HUES48 (cell line): Measurements from ENCODE around the gene TXN2.

Experiments used
- H3K27ac ChIP-seq: one replicate; pipeline ENCODE4 v1.7.0; 2013; ENCODE audit warnings: low read depth, low read length, inconsistent platforms
- H3K27me3 ChIP-seq: 2 replicates; pipeline ENCODE4 v1.6.1; 2013; ENCODE audit warnings: mild to moderate bottlenecking, low read length; ENCODE audit not compliant: control insufficient read depth, insufficient read depth
- H3K36me3 ChIP-seq: 2 replicates; pipeline ENCODE4 v1.6.1; 2013; ENCODE audit warnings: low read length; ENCODE audit not compliant: control insufficient read depth, insufficient read depth
- H3K4me1 ChIP-seq: 2 replicates; pipeline ENCODE4 v1.6.1; 2013; ENCODE audit warnings: mild to moderate bottlenecking, low read length; ENCODE audit not compliant: control insufficient read depth, insufficient read depth
- H3K4me3 ChIP-seq: 2 replicates; pipeline ENCODE4 v1.5.1; 2013; ENCODE audit warnings: mild to moderate bottlenecking, low read depth, low read length
- H3K9ac ChIP-seq: 2 replicates; pipeline ENCODE4 v1.6.1; 2013; ENCODE audit warnings: mild to moderate bottlenecking, low read depth, low read length, moderate library complexity
- H3K9me3 ChIP-seq: 2 replicates; pipeline ENCODE4 v1.6.1; 2013; ENCODE audit warnings: low read length; ENCODE audit not compliant: control insufficient read depth, insufficient read depth

The TXN2 gene

DNA sequence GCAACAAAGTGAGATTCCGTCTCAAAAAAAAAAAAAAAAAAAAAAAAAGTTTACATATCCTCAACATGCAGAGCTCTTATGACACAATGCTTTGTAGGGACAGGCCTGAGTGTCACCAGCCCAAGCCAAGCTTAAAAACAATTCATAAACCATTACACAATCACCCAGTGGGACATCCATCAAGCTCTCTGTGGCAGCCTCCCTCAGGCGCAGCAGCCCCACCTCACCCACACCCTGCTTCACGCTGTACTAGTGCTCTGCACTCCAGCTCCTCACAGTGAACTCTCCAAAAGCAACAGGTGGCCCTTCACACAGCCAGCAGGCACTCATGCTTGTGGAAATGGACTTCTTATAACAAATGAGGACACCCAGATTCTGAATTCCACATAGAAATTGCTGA, 28.9 kb upstream of the TXN2 start:
- no peak overlapping the region for H3K27ac ChIP-seq
- peaks cover 52% of the 10 kb centered on the region for H3K36me3 ChIP-seq
- H3K27me3 ChIP-seq: peaks cover 6% of the 10 kb centered on the region
- no peaks in the 10 kb centered on the region for H3K9me3 ChIP-seq
- H3K9ac ChIP-seq: no peak overlapping the region
- no peak overlapping the region for H3K4me3 ChIP-seq
- 0 out of 2 replicates have a peak, but pooled peaks cover 3% of the 10 kb centered on the region for H3K4me1 ChIP-seq

DNA sequence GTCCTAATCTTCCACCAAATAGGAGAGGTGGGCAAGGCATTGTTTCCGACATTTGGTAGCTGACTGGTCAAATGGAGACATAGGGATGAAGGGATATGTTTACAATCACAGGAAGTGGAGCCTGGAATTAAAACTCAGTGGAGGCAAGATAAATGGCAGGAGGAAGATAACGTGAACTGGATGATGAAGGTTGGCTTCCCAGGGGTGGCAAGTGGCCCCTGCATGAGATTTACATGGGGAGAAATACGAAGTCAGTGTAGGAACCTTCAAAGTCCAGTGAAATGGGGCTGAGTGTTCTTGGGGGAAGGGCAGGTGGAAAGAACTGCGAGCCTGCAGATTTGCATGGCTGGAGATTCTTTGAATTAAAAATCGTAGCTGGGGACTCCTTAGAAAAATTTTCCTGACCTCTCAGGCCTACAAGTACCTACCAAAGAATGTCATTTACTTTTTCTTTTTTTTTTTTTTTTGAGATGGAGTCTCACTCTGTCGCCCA, 26.1 kb upstream of the TXN2 start:
- Histone ChIP-seq H3K9me3 (no peaks in the 10 kb centered on the region), H3K4me1 (0 out of 2 replicates have a peak, but pooled peaks cover 3% of the 10 kb centered on the region), H3K9ac (peak overlapping the region; percentile 62; the same call in 1 of the 2 replicates), H3K4me3 (peak overlapping the region; percentile 61), H3K27ac (peak overlapping the region; percentile 53), H3K36me3 (peaks cover 37% of the 10 kb centered on the region), H3K27me3 (peaks cover 6% of the 10 kb centered on the region)

DNA sequence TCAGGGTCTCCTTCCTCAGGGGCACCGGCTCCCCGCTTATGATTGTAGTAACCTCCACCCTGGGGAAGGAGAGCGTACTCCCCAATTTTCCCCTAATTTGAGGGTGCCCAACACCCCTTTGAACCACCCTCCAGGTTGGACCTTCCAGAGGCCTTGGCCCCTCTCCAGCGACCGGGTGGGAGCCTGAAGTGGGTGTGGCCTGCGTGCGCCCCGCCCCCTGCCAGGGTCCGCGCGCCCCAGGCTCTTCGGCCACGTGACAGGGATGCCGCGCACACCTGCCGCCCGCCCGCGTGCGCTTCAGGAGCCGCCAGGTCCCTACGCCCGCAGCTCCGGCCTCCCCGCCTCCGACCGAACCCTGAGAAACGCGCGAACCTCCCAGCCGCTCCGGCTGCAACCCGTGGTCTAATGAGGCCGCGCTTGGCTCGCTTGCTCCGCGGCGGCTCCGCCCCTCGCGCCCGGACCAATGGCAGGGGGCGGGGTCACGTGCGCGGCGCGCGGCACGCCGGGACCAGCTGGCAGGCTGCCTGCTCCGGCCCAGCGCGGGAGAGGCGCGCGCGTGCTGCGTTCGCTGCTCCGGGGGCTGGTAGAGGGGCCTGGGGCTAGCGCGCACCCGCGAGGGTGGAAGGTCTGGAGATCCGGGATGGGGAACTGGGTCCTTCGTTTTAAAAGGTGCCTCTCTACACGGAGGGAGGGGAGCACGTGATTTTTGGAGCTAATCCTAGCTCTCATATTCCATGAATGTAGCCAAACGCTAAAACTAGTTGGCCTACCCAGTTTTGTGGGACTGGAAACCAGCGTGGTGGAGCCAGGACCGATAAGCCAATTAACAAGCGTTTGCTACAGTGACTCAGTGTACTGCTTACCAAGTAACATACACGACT, 25.4 kb upstream of the TXN2 start, which contains the start of gene FOXRED2:
FOXRED2 (minus strand) TSS at position 404 of the 881 bp plus-strand sequence. CDS start 618 bp downstream, outside the sequence.
- H3K4me3 ChIP-seq: peak within 1 kb of the TSS; percentile 61
- peak within 1 kb of the TSS; percentile 62; the same call in 1 of the 2 replicates for H3K9ac ChIP-seq
- peaks cover 6% of the 10 kb centered on the region for H3K27me3 ChIP-seq
- H3K27ac ChIP-seq: peak within 1 kb of the TSS; percentile 53
- peaks cover 33% of the 10 kb centered on the region for H3K36me3 ChIP-seq
- H3K9me3 ChIP-seq: no peaks in the 10 kb centered on the region
- 0 out of 2 replicates have a peak, but pooled peaks cover 3% of the 10 kb centered on the region for H3K4me1 ChIP-seq

DNA sequence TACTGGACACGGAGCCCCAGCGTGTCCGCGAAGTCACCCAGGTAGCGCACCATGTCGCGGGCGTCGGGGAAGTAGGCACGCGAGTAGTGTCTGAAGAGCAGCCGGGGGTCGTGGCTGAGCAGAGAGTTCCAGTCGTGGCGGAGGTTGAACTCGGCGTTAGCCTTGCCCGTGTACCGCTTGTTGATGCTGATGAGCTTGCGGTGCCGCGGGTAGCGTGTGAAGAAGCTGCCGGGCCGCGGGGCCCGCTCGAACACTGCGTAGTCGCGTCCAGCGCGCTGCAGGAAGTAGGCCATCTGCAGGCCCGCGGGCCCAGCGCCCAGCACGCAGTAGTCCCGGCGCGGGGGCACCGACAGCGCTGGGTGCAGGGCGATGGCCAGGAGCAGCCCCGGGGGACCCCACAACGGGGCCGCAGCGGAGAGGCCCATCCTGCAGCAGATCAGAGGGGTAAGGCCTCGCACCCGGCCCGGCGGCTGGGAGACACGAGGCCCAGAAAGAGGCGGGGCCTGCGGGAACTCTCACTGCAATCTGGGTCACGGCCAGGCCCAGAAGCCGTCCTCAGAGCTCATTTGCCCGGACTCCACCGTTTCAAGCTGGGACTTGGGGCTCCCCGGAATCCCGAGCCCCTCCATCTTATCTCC, 24.7 kb upstream of the TXN2 start:
- H3K36me3 ChIP-seq: peaks cover 29% of the 10 kb centered on the region
- H3K27ac ChIP-seq: peak overlapping the region; percentile 53
- no peaks in the 10 kb centered on the region for H3K9me3 ChIP-seq
- H3K9ac ChIP-seq: peak overlapping the region; percentile 62; the same call in 1 of the 2 replicates
- peak overlapping the region; percentile 61 for H3K4me3 ChIP-seq
- peaks cover 6% of the 10 kb centered on the region for H3K27me3 ChIP-seq
- 0 out of 2 replicates have a peak, but pooled peaks cover 3% of the 10 kb centered on the region for H3K4me1 ChIP-seq

DNA sequence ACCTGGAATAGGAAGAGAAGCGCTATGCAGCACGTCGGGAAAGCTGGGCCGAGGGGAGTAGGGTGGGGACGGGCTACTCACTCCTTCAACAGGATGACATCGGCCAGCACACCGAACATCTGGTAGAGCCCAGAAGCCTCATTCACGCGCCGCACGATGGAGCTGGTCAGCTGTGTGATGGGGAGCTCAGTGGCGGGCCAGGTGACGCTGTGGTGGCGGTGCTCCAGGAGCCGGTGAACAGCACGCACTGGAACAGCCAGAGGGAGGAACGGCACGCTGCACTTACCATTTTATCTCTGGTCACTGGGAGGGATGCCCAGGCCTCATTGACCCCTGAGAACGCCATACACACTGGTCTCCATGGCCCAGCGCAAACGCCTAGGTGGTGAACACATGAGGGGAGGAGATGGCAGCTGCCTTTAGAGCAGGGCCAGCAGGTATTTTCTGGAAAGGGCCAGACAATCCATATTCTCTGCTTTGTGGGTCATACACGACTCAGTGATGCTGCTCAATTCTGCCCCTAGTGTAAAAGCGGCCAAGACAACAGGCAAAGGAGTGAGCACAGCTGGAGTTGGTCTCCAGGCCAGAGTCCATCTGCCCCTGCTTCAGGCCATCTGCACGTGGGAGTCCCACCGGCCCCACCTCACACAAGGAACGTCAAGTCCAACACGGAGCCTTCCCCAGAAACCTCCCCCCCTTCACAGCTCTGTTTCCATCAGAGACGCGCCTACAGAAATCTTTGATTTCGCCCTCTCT, 16.6 kb upstream of the TXN2 start:
- no peak overlapping the region for H3K27ac ChIP-seq
- H3K36me3 ChIP-seq: peaks cover 52% of the 10 kb centered on the region
- no peaks in the 10 kb centered on the region for H3K27me3 ChIP-seq
- H3K9ac ChIP-seq: no peak overlapping the region
- H3K9me3 ChIP-seq: no peaks in the 10 kb centered on the region
- H3K4me1 ChIP-seq: no peaks in the 10 kb centered on the region
- no peak overlapping the region for H3K4me3 ChIP-seq

DNA sequence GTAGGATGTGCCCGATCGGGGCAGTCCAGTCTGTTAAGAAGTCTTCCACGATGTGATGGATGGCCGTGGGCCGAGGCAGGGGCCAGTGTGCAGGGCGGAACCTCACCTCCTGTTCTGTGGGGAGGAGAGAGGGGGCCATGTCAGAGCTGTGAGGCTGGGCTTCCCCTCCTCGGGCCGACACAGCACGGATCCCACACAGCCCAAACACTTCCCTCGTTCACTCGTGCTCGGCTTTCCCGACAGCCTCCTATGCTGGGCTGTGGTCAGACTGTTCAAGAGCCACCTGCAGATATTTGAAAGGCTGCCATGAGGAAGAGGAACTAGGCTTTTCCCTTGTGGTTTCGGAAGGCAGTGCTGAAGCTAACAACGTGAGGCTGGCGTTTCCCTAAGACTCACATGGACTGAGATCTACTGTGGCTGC, 12.3 kb upstream of the TXN2 start:
- H3K27ac ChIP-seq: no peak overlapping the region
- H3K36me3 ChIP-seq: peaks cover 67% of the 10 kb centered on the region
- no peak overlapping the region for H3K4me3 ChIP-seq
- H3K9me3 ChIP-seq: no peaks in the 10 kb centered on the region
- no peaks in the 10 kb centered on the region for H3K27me3 ChIP-seq
- H3K9ac ChIP-seq: no peak overlapping the region
- H3K4me1 ChIP-seq: no peaks in the 10 kb centered on the region

- Histone ChIP-seq H3K36me3 (peaks cover 55% of the 10 kb centered on the region), H3K9ac (no peak overlapping the region)
Measured at GRCh38 chr22:36492109-36492508, 10.7 kb upstream of the TXN2 start.

GRCh38 chr22:36491155-36491554, 9.7 kb upstream of the TXN2 start:
- Histone ChIP-seq H3K36me3 (peaks cover 49% of the 10 kb centered on the region), H3K9me3 (no peaks in the 10 kb centered on the region), H3K4me1 (no peaks in the 10 kb centered on the region), H3K9ac (no peak overlapping the region), H3K27ac (no peak overlapping the region), H3K27me3 (no peaks in the 10 kb centered on the region), H3K4me3 (no peak overlapping the region)

More at GRCh38 chr22:36492109-36492508, 10.7 kb upstream of the TXN2 start:
- H3K4me3 ChIP-seq: no peak overlapping the region
- no peak overlapping the region for H3K27ac ChIP-seq
- H3K4me1 ChIP-seq: no peaks in the 10 kb centered on the region
- H3K27me3 ChIP-seq: no peaks in the 10 kb centered on the region
- H3K9me3 ChIP-seq: no peaks in the 10 kb centered on the region

DNA sequence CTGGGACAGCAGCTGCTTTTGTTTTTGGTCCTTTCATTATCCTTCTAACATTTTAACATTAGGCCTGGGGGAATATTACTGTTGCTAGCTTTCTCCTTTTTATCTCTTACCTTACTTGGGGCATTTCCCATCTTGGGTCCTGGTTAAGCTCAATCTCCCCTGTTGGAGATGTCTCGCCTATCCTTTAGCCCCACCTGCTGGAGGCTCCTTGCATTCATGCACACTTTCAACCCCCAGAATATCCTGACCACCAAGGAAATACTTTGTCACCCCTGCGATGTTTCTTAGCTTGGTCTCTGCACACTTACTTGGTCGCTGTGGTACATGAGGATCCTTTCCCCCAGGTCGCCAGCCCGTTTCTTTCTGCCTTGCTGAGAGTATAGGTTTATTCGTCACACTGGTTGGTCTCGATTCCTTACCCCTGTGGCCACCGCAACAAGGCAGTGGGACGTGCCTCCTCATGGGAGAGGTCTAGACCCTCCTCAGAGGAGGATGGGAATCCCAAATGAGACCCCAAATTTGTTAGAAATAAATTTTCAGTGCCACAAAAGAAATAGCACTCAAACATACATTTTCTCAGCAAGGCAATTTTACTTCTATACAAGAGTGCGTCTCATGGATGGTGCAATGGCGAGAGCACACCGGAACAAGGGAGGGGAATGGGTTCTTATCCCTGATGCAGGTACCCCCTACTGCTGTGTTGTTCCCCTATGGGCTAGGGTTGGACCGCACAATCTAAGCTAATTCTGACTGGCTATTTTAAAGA, 5.4 kb upstream of the TXN2 start:
- Histone ChIP-seq H3K4me3 (no peak overlapping the region), H3K4me1 (no peaks in the 10 kb centered on the region), H3K36me3 (peaks cover 25% of the 10 kb centered on the region), H3K9ac (no peak overlapping the region), H3K27ac (no peak overlapping the region), H3K27me3 (peaks cover 7% of the 10 kb centered on the region), H3K9me3 (no peaks in the 10 kb centered on the region)

DNA sequence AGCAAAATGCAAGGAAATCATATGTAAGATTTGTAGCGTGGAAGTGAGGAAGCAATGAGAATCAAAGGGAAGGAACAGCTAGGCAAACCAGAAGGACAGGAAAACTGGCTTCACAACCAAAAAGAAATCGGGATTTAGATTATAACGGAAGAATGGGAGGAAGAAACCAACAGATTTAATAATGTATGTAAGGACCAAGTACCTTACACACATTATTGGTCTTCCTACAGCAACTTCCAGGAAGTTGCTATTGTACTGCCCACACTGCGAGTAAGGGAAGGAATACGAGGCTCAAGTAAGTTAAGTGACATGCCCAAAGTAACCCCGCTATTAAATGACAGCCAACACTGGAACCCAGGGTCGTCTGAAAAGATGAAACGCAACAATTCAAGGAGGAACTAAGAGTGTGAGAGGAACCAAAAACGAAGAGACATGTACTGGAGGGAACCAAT, 473 bp downstream of the TXN2 start:
- H3K9ac ChIP-seq: peak overlapping the region; percentile 88
- peaks cover 19% of the 10 kb centered on the region for H3K36me3 ChIP-seq
- peak overlapping the region; percentile 96 for H3K27ac ChIP-seq
- H3K27me3 ChIP-seq: peaks cover 7% of the 10 kb centered on the region
- no peaks in the 10 kb centered on the region for H3K9me3 ChIP-seq
- peaks cover 5% of the 10 kb centered on the region; the same call in 1 of the 2 replicates for H3K4me1 ChIP-seq
- peak overlapping the region; percentile 92 for H3K4me3 ChIP-seq
